Activated gamma-delta T cell treated with Interleukin-2 at 50 U/mL for 16 hours (primary cell): ENCODE data around the gene OR8H1.

Experiments used
- DNase-seq: peaks from one replicate; pipeline ENCODE4 v3.0.0-alpha.2; 2020

Gene OR8H1

GRCh38 chr11:56292154-56292553 is at the start of gene OR8H1:
Gene OR8H1, minus strand, starts transcription at chr11:56292254. Its CDS starts 1,192 bp downstream, at chr11:56291062.
- DNase-seq, result no peak

- no peak for DNase-seq
Observed at GRCh38 chr11:56340289-56340688, 48.2 kb upstream of the OR8H1 start.

- no peak for DNase-seq
Observed at GRCh38 chr11:56333156-56333555, 41.1 kb upstream of the OR8H1 start.

GRCh38 chr11:56331861-56332491 is 39.9 kb upstream of the OR8H1 start:
- no peak for DNase-seq

GRCh38 chr11:56314844-56315243 is 22.8 kb upstream of the OR8H1 start, which contains the start of gene OR8K3:
Gene OR8K3, plus strand, starts transcription at chr11:56315144. Its CDS starts 3,163 bp downstream, at chr11:56318307.
- no peak for DNase-seq

GRCh38 chr11:56307836-56308235 is 15.8 kb upstream of the OR8H1 start:
- no peak for DNase-seq

GRCh38 chr11:56296898-56297297 is 4.8 kb upstream of the OR8H1 start:
- DNase-seq, result no peak

GRCh38 chr11:56273854-56274253 is 18.2 kb downstream of the OR8H1 start, which contains the start of gene OR5T1:
Gene OR5T1, plus strand, starts transcription at chr11:56274154. Its CDS starts 1,485 bp downstream, at chr11:56275639.
- DNase-seq, result no peak

GRCh38 chr11:56271092-56271491 is 21.0 kb downstream of the OR8H1 start:
- DNase-seq, result no peak

GRCh38 chr11:56251954-56252353 is 40.1 kb downstream of the OR8H1 start, which contains the start of gene OR5T3:
Gene OR5T3, plus strand, starts transcription at chr11:56252254. Its CDS starts 0 bp downstream, at chr11:56252254.
- DNase-seq, result no peak
